DND-41 (cell line): ENCODE results near the gene ENPP5.

Source experiments
- ATAC-seq: fragments of 200-7000 bp; cut with Tn5 transposase; 3 replicates; pipeline ENCODE4 v1.9.1; 2021; ENCODE audit warnings: low read depth; ENCODE audit not compliant: insufficient read depth
- DNase-seq: peaks from one replicate; pipeline ENCODE4 v3.0.0-alpha.2; 2020
- H2AFZ ChIP-seq: 2 replicates; pipeline ENCODE4 v1.6.0; 2012; ENCODE audit warnings: low read depth, low read length
- H3K27ac ChIP-seq: 2 replicates; pipeline ENCODE4 v1.5.1; 2012; ENCODE audit warnings: low read length, inconsistent platforms
- H3K27me3 ChIP-seq: fragments of 200-600 bp; sonication (generic); 2 replicates; pipeline ENCODE4 v1.6.0; 2012; ENCODE audit warnings: low read length, mild to moderate bottlenecking, inconsistent platforms; ENCODE audit not compliant: insufficient read depth, poor library complexity
- H3K36me3 ChIP-seq: 2 replicates; pipeline ENCODE4 v1.5.1; 2012; ENCODE audit warnings: low read length, inconsistent platforms; ENCODE audit not compliant: insufficient read depth
- H3K4me1 ChIP-seq: 2 replicates; pipeline ENCODE4 v1.5.1; 2012; ENCODE audit warnings: mild to moderate bottlenecking, low read length; ENCODE audit not compliant: insufficient read depth
- H3K4me2 ChIP-seq: 2 replicates; pipeline ENCODE4 v1.6.0; 2012; ENCODE audit warnings: mild to moderate bottlenecking, moderate library complexity, low read length, inconsistent platforms; ENCODE audit not compliant: insufficient read depth
- H3K4me3 ChIP-seq, 2 experiments: fragments of 200-600 bp in 1 of 2; shearing (Covaris generic) in 1 of 2; 2 replicates each; pipeline ENCODE4 v1.5.1; 2012 to 2016; ENCODE audit warnings: inconsistent platforms in 2 of 2, low read length in 2 of 2, mild to moderate bottlenecking in 2 of 2, low read depth in 1 of 2, moderate library complexity in 1 of 2
- H3K79me2 ChIP-seq: 2 replicates; pipeline ENCODE4 v1.6.0; 2012; ENCODE audit warnings: low read length, inconsistent platforms; ENCODE audit not compliant: insufficient read depth
- H3K9ac ChIP-seq: 2 replicates; pipeline ENCODE4 v1.6.0; 2012; ENCODE audit warnings: low read depth, mild to moderate bottlenecking, inconsistent platforms, low read length, moderate library complexity
- H3K9me3 ChIP-seq: 2 replicates; pipeline ENCODE4 v1.5.1; 2012; ENCODE audit warnings: low read length, moderate library complexity, mild to moderate bottlenecking, inconsistent platforms; ENCODE audit not compliant: insufficient read depth, severe bottlenecking
- H4K20me1 ChIP-seq: 2 replicates; pipeline ENCODE4 v1.6.0; 2012; ENCODE audit warnings: low read length; ENCODE audit not compliant: insufficient read depth
- CTCF ChIP-seq: IDR thresholded peaks from 2 replicates; pipeline ENCODE4 v1.5.1; 2012; ENCODE audit warnings: borderline replicate concordance, low read length, moderate library complexity, mild to moderate bottlenecking; ENCODE audit not compliant: poor library complexity, severe bottlenecking; ENCODE audit errors: extremely low read depth
- EZH2 ChIP-seq: IDR thresholded peaks from 3 replicates; pipeline ENCODE4 v1.6.1; 2012; ENCODE audit warnings: borderline replicate concordance, low read depth, mild to moderate bottlenecking, moderate library complexity, low read length, inconsistent platforms; ENCODE audit not compliant: severe bottlenecking

The ENPP5 gene

GRCh38 chr6:46211917-46212316 is 41.1 kb upstream of the ENPP5 start:
- no peak for TF ChIP-seq EZH2
- TF ChIP-seq CTCF, result no peak
- Histone ChIP-seq H3K4me1 (no peaks in the 10 kb centered on the region), H3K9me3 (no peaks in the 10 kb centered on the region), H2AFZ (no peak overlapping the region), H3K27me3 (peaks cover 12% of the 10 kb centered on the region), H3K27ac (no peak overlapping the region), H3K4me3 (no peak overlapping the region), H4K20me1 (no peaks in the 10 kb centered on the region), H3K36me3 (no peaks in the 10 kb centered on the region), H3K79me2 (no peaks in the 10 kb centered on the region), H3K9ac (no peak overlapping the region), H3K4me2 (no peak overlapping the region)
- no peak for ATAC-seq
- no peak for DNase-seq

- no peak overlapping the region for H2AFZ ChIP-seq
These were observed 39.5 kb upstream of the ENPP5 start for GRCh38 chr6:46210294-46210693.

GRCh38 chr6:46208303-46208702 is 37.5 kb upstream of the ENPP5 start:
- no peak for DNase-seq
- Histone ChIP-seq H3K4me1 (no peaks in the 10 kb centered on the region), H3K27ac (no peak overlapping the region), H3K9me3 (no peaks in the 10 kb centered on the region), H4K20me1 (no peaks in the 10 kb centered on the region), H2AFZ (no peak overlapping the region), H3K4me2 (no peak overlapping the region), H3K9ac (no peak overlapping the region), H3K79me2 (no peaks in the 10 kb centered on the region), H3K36me3 (no peaks in the 10 kb centered on the region), H3K4me3 (no peak overlapping the region), H3K27me3 (peaks cover 3% of the 10 kb centered on the region)
- no peak for TF ChIP-seq CTCF
- TF ChIP-seq EZH2, result no peak
- ATAC-seq, result no peak

More at GRCh38 chr6:46210294-46210693, 39.5 kb upstream of the ENPP5 start:
- H3K4me1 ChIP-seq, result no peaks in the 10 kb centered on the region
- no peaks in the 10 kb centered on the region for H3K36me3 ChIP-seq
- ATAC-seq, result no peak
- H3K9me3 ChIP-seq, result no peaks in the 10 kb centered on the region
- H4K20me1 ChIP-seq, result no peaks in the 10 kb centered on the region
- no peak overlapping the region for H3K4me2 ChIP-seq
- no peak for DNase-seq
- H3K79me2 ChIP-seq, result no peaks in the 10 kb centered on the region
- H3K27me3 ChIP-seq, result peaks cover 3% of the 10 kb centered on the region
- TF ChIP-seq CTCF (no peak), EZH2 (no peak)
- no peak overlapping the region for H3K4me3 ChIP-seq
- no peak overlapping the region for H3K9ac ChIP-seq
- H3K27ac ChIP-seq, result no peak overlapping the region

- Histone ChIP-seq H4K20me1 (no peaks in the 10 kb centered on the region), H3K79me2 (no peaks in the 10 kb centered on the region), H2AFZ (no peak overlapping the region), H3K4me1 (no peaks in the 10 kb centered on the region), H3K4me2 (no peak overlapping the region), H3K27ac (no peak overlapping the region), H3K27me3 (peaks cover 3% of the 10 kb centered on the region), H3K36me3 (no peaks in the 10 kb centered on the region), H3K4me3 (no peak overlapping the region), H3K9ac (no peak overlapping the region), H3K9me3 (no peaks in the 10 kb centered on the region)
- no peak for ATAC-seq
- no peak for DNase-seq
- TF ChIP-seq CTCF (no peak), EZH2 (no peak)
These were observed 36.4 kb upstream of the ENPP5 start for GRCh38 chr6:46207174-46207573.
